SJSA1 (cell line): ENCODE results near the gene DNAJC1. TPM values are rescaled to one million over a fixed set of nuclear protein-coding genes. Genes with fewer than 3 reads are reported as not detected.
"Not testable (repeated sequence)": the region's sequence is repeated elsewhere in the genome, so short reads cannot be mapped to it uniquely, and the experiment has no call there.

ENCODE experiments used
- DNase-seq, 2 experiments: peaks; one replicate each; pipeline ENCODE4 v3.0.0-alpha.2; 2015 to 2020; ENCODE audit warnings: low spot score in 2 of 2, low read depth in 1 of 2
- H3K27ac ChIP-seq: fragments of 250-450 bp; sonication (Bioruptor Pico); 2 replicates; pipeline ENCODE4 v1.5.1; 2020; ENCODE audit warnings: mild to moderate bottlenecking, moderate library complexity
- H3K27me3 ChIP-seq: fragments of 250-450 bp; sonication (Bioruptor Pico); replicated peaks from 2 replicates; pipeline ENCODE4 v1.5.1; 2020; ENCODE audit warnings: mild to moderate bottlenecking, moderate library complexity
- H3K36me3 ChIP-seq: fragments of 250-450 bp; sonication (Bioruptor Pico); 2 replicates; pipeline ENCODE4 v1.5.1; 2020; ENCODE audit warnings: mild to moderate bottlenecking
- H3K4me1 ChIP-seq: fragments of 250-450 bp; sonication (Bioruptor Pico); replicated peaks from 2 replicates; pipeline ENCODE4 v1.6.1; 2021; ENCODE audit warnings: mild to moderate bottlenecking
- H3K4me3 ChIP-seq: fragments of 250-450 bp; sonication (Bioruptor Pico); 2 replicates; pipeline ENCODE4 v1.5.1; 2020; ENCODE audit warnings: mild to moderate bottlenecking
- H3K9me3 ChIP-seq: fragments of 250-450 bp; sonication (Bioruptor Pico); replicated peaks from 2 replicates; pipeline ENCODE4 v1.5.1; 2020; ENCODE audit warnings: mild to moderate bottlenecking
- total RNA-seq: library from RNA; depleted of rRNA; stranded (reverse); fragments of >200 nt; shearing (Covaris generic); gene quantifications from 2 replicates; pipeline ENCODE4 v1.2.3, GENCODE V29; 2014

Gene DNAJC1
- total RNA-seq, 1 experiment from 2014 or later, result 78.3 TPM

GRCh38 chr10:22023508-22023907, 20.0 kb upstream of the DNAJC1 start:
- Histone ChIP-seq H3K27ac (no peak overlapping the region), H3K4me1 (no peaks in the 10 kb centered on the region), H3K9me3 (no peaks in the 10 kb centered on the region), H3K4me3 (no peak overlapping the region), H3K36me3 (no peaks in the 10 kb centered on the region), H3K27me3 (no peaks in the 10 kb centered on the region; the same call in 1 of the 2 replicates)
- DNase-seq, result no peak

DNA sequence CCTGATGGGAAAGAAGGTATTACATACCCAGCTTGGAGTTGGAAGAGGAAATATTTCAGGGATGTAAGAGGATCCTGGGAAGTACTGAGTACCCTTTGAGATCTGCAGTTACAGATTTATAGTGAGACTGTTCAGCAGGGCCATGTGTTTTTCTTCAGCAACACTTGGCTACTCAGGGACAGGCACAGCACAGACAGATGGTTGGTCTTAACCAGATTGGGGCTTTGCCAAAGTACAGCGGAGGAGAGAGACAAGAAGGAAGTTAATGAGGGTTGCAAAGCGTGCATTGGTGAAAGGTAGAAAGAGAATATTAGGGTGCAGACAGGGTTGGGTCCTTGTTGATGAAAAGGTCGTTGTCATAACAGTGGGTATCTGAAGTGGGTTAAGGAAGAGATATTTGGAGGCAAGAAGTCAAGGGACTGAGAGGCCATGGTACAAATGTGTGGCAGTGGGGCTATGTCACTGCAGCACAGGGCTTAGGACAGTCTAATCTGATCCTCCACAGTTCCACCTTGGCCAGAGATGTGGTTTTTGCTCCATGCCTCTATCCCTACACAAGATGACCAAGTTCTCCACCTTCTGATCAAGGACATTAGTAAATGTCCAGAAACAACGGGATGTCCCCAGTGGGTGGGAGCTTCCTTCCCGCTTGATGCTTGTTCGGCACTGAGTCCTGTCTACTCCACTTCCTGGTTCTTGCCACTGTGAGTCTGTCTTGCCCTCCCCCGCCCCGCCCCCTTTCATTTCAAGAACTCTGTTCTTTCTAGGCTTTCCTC, 18.9 kb upstream of the DNAJC1 start:
- Histone ChIP-seq H3K27ac (no peak overlapping the region), H3K4me3 (no peak overlapping the region), H3K27me3 (no peaks in the 10 kb centered on the region; the same call in 1 of the 2 replicates), H3K9me3 (no peaks in the 10 kb centered on the region), H3K36me3 (no peaks in the 10 kb centered on the region), H3K4me1 (no peaks in the 10 kb centered on the region)
- no peak for DNase-seq

DNA sequence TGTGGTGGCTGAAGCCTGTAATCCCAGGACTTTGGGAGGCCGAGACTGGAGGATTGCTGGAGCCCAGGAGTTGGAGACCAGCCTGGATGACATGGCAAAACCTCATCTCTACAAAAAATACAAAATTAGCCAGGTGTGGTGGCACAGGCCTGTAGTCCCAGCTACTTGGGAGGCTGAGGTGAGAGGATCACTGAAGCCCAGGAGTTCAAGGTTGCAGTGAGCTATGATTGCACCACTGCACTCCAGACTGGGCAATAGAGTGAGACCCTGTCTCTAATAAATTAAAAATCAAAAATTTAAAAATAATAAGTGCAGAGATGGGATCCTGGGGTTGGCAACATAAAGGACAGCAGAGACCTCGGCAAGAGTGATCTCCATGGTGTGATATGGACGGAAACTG, 17.6 kb upstream of the DNAJC1 start:
- not testable (repeated sequence) for H3K9me3 ChIP-seq, H3K4me1 ChIP-seq, H3K36me3 ChIP-seq, H3K4me3 ChIP-seq, H3K27me3 ChIP-seq, DNase-seq, H3K27ac ChIP-seq

GRCh38 chr10:22017283-22018020, 13.9 kb upstream of the DNAJC1 start:
- Histone ChIP-seq H3K9me3 (no peaks in the 10 kb centered on the region), H3K36me3 (no peaks in the 10 kb centered on the region), H3K27ac (no peak overlapping the region), H3K4me1 (no peaks in the 10 kb centered on the region), H3K4me3 (no peak overlapping the region), H3K27me3 (no peaks in the 10 kb centered on the region)
- no peak for DNase-seq

DNA sequence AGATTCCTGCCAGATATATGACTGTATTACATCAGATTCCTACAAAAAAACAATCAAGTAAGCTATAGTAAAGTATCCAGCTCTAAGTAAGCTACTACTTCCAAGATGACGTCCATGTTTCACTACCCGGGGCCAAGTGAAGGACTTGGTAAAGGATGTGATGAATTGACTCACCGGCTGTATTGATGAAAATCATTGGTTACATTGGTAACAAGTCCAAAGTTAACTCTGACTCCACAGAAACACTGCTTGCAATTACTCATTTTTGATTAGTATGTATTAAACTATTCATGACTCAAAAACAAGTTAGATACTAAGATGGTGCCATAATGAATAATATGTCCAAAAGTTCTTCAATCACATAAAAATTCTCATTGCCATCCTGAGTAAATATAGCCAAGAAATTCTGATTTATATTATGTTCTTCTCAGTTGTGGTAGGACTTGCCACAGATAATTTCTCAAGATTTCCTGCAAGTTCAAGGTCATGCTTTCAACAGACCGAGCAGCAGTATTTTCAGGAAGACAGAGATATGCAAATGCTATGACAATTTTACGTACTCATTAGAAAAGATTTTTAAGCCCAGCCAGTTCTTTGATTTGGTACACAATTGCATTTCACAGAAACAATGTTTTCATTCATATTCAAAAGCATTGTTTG, 12.6 kb upstream of the DNAJC1 start:
- Histone ChIP-seq H3K9me3 (no peaks in the 10 kb centered on the region), H3K27ac (no peak overlapping the region), H3K27me3 (no peaks in the 10 kb centered on the region), H3K4me3 (no peak overlapping the region), H3K36me3 (no peaks in the 10 kb centered on the region), H3K4me1 (no peaks in the 10 kb centered on the region)
- no peak for DNase-seq

- H3K36me3 ChIP-seq, result no peaks in the 10 kb centered on the region
- no peak overlapping the region for H3K4me3 ChIP-seq
- H3K9me3 ChIP-seq, result no peaks in the 10 kb centered on the region
- H3K27ac ChIP-seq, result no peak overlapping the region
- no peaks in the 10 kb centered on the region for H3K4me1 ChIP-seq
- H3K27me3 ChIP-seq, result no peaks in the 10 kb centered on the region; the same call in 1 of the 2 replicates
- no peak for DNase-seq
Observed at GRCh38 chr10:22010973-22011408, 7.5 kb upstream of the DNAJC1 start.

- Histone ChIP-seq H3K9me3 (no peaks in the 10 kb centered on the region), H3K27me3 (no peaks in the 10 kb centered on the region; the same call in 1 of the 2 replicates), H3K4me3 (no peak overlapping the region), H3K36me3 (no peaks in the 10 kb centered on the region), H3K27ac (no peak overlapping the region), H3K4me1 (no peaks in the 10 kb centered on the region)
- DNase-seq, result no peak
Observed at GRCh38 chr10:22010539-22010938, 7.0 kb upstream of the DNAJC1 start.

- H3K27me3 ChIP-seq, result no peaks in the 10 kb centered on the region; the same call in 1 of the 2 replicates
- no peak overlapping the region for H3K4me3 ChIP-seq
- no peaks in the 10 kb centered on the region for H3K9me3 ChIP-seq
- H3K4me1 ChIP-seq, result peaks cover 7% of the 10 kb centered on the region
- H3K27ac ChIP-seq, result no peak overlapping the region
- H3K36me3 ChIP-seq, result peaks cover 6% of the 10 kb centered on the region
- no peak for DNase-seq
Observed at GRCh38 chr10:22006379-22006884, 2.9 kb upstream of the DNAJC1 start.

- DNase-seq, result no peak
- peaks cover 7% of the 10 kb centered on the region for H3K4me1 ChIP-seq
Observed at GRCh38 chr10:22005763-22006162, 2.2 kb upstream of the DNAJC1 start.

GRCh38 chr10:22003964-22004281, 393 bp upstream of the DNAJC1 start:
- H3K27me3 ChIP-seq, result no peaks in the 10 kb centered on the region; the same call in 1 of the 2 replicates
- peaks cover 6% of the 10 kb centered on the region for H3K36me3 ChIP-seq
- no peaks in the 10 kb centered on the region for H3K9me3 ChIP-seq
- DNase-seq, result no peak
- no peak overlapping the region; the same call in 1 of the 2 replicates for H3K27ac ChIP-seq
- H3K4me3 ChIP-seq, result peak overlapping the region; percentile 85
- peaks cover 7% of the 10 kb centered on the region for H3K4me1 ChIP-seq

More at GRCh38 chr10:22005763-22006162, 2.2 kb upstream of the DNAJC1 start:
- H3K9me3 ChIP-seq, result no peaks in the 10 kb centered on the region
- no peak overlapping the region for H3K4me3 ChIP-seq
- no peaks in the 10 kb centered on the region; the same call in 1 of the 2 replicates for H3K27me3 ChIP-seq
- peaks cover 6% of the 10 kb centered on the region for H3K36me3 ChIP-seq
- no peak overlapping the region for H3K27ac ChIP-seq

DNA sequence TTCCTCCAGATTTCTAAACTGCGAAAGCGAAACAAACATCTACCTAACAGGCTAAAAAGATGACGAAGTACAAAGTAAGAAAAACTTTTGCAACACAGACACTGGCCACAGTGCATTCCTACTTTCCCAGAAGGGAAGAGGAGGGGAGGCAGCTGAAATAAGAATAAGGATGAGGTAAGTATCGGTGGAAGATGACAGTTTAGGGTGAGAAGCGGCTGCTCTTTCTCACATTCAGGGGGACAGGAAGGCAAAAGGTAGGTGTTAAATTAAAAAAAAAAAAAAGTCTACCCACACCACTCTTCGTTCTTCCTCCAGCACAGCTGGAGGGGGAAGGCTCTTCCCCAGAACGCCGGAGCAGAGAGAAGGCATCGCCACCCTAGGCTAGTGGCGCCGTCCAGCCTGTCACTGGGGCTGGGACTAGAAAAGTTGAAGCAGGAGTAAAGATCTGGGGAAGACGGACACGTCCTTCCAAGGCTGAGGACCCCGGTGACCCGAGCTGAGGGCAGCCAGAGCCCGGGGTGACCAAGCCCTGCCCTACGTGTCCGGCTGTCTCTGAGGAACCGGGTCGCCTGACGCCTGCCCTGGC, 846 bp downstream of the DNAJC1 start:
- H3K36me3 ChIP-seq, result peaks cover 6% of the 10 kb centered on the region
- H3K4me1 ChIP-seq, result peaks cover 7% of the 10 kb centered on the region
- no peaks in the 10 kb centered on the region; the same call in 1 of the 2 replicates for H3K27me3 ChIP-seq
- peak overlapping the region; percentile 85 for H3K4me3 ChIP-seq
- H3K9me3 ChIP-seq, result no peaks in the 10 kb centered on the region
- H3K27ac ChIP-seq, result peak overlapping the region; percentile 86
- peak in 1 of 2 experiments; percentile 54 for DNase-seq

GRCh38 chr10:21995557-21995956, 8.0 kb downstream of the DNAJC1 start:
- Histone ChIP-seq H3K27me3 (no peaks in the 10 kb centered on the region), H3K4me1 (no peaks in the 10 kb centered on the region), H3K36me3 (no peaks in the 10 kb centered on the region), H3K9me3 (no peaks in the 10 kb centered on the region), H3K4me3 (no peak overlapping the region), H3K27ac (no peak overlapping the region)
- DNase-seq, result no peak

GRCh38 chr10:21993360-21994001, 10.0 kb downstream of the DNAJC1 start:
- DNase-seq, result peak in 1 of 2 experiments; percentile 23
- Histone ChIP-seq H3K27ac (no peak overlapping the region), H3K4me1 (no peaks in the 10 kb centered on the region), H3K4me3 (no peak overlapping the region), H3K36me3 (no peaks in the 10 kb centered on the region), H3K9me3 (no peaks in the 10 kb centered on the region), H3K27me3 (no peaks in the 10 kb centered on the region)
